HepG2 (cell line): ENCODE results near the gene DPEP3. TPM values are rescaled to one million over a fixed set of nuclear protein-coding genes. Genes with fewer than 3 reads are reported as not detected.

Experiments
- ATAC-seq: fragments of 200-7000 bp; cut with Tn5 transposase; 3 replicates; pipeline ENCODE4 v1.9.1; 2020; ENCODE audit warnings: mild to moderate bottlenecking, moderate library complexity
- BruUV-seq: library from RNA; stranded (reverse); fragments of 400-500 nt; replicated peaks from 2 replicates; lab custom pipeline; 2021; lab: Mats Ljungman, UMichigan
- CTCF ChIA-PET: fragments of 300-600 bp; formaldehyde crosslinking; extraction: SDS; loops from one replicate; lab custom pipeline; 2021; ENCODE audit warnings: low total read pairs, inconsistent platforms, low intra/inter-chr PET ratio; lab: Yijun Ruan, JAX
- POLR2A ChIA-PET: fragments of 350-600 bp; sonication (Branson Sonifier 250); formaldehyde crosslinking; loops from one replicate; lab custom pipeline; 2020; ENCODE audit warnings: antibody characterized with exemption, inconsistent platforms; lab: Yijun Ruan, JAX
- DNase-seq: peaks from one replicate; pipeline ENCODE4 v3.0.0-alpha.2; 2015; ENCODE audit warnings: low spot score
- FAIRE-seq: peaks from 3 replicates; lab custom pipeline; 2011; peaks lifted over from hg19 to GRCh38; lab: Jason Lieb, UNC
- H2AFZ ChIP-seq: one replicate; pipeline ENCODE4 v1.6.1; 2011; ENCODE audit warnings: low read length, inconsistent platforms
- H3K27ac ChIP-seq: fragments of 300-600 bp; 3 replicates; pipeline ENCODE4 v1.8.0; 2011; ENCODE audit warnings: mixed run types, mild to moderate bottlenecking, mixed read lengths, low read length, inconsistent platforms; ENCODE audit not compliant: insufficient read depth; ENCODE audit errors: extremely low read length
- H3K27me3 ChIP-seq, 2 experiments: fragments of 200-600 bp in 1 of 2; 2 replicates in 1 of 2; 3 replicates in 1 of 2; pipeline versions ENCODE4 v1.6.0 to v1.8.0; 2011; ENCODE audit warnings: low read length in 2 of 2, mild to moderate bottlenecking in 2 of 2, moderate library complexity in 2 of 2, inconsistent platforms in 1 of 2; ENCODE audit not compliant: insufficient read depth in 2 of 2, control insufficient read depth in 1 of 2
- H3K36me3 ChIP-seq, 2 experiments: fragments of 200-600 bp in 1 of 2; replicated peaks in 1 of 2; 2 replicates in 1 of 2; 3 replicates in 1 of 2; pipeline versions ENCODE4 v1.5.1 to v1.8.0; 2011; ENCODE audit warnings: low read length in 2 of 2, inconsistent platforms in 1 of 2; ENCODE audit not compliant: insufficient read depth in 2 of 2, control insufficient read depth in 1 of 2
- H3K4me1 ChIP-seq: 2 replicates; pipeline ENCODE4 v1.5.1; 2012; ENCODE audit warnings: low read length, inconsistent platforms; ENCODE audit not compliant: insufficient read depth
- H3K4me2 ChIP-seq: 2 replicates; pipeline ENCODE4 v1.6.0; 2011; ENCODE audit warnings: low read depth, low read length, inconsistent platforms
- H3K4me3 ChIP-seq, 3 experiments: fragments of 200-600 bp in 1 of 3; sonication (generic), shearing (Covaris generic) in 1 of 3; replicated peaks in 1 of 3; 2 replicates each; pipeline ENCODE4 v1.5.1; 2011 to 2016; ENCODE audit warnings: low read length in 3 of 3, inconsistent platforms in 2 of 3, low read depth in 2 of 3, mild to moderate bottlenecking in 2 of 3, control low read depth in 1 of 3, mixed read lengths in 1 of 3; ENCODE audit not compliant: insufficient read depth in 1 of 3
- H3K79me2 ChIP-seq: one replicate; pipeline ENCODE4 v1.6.1; 2011; ENCODE audit warnings: low read length, inconsistent platforms; ENCODE audit not compliant: insufficient read depth
- H3K9ac ChIP-seq: 2 replicates; pipeline ENCODE4 v1.6.0; 2011; ENCODE audit warnings: mild to moderate bottlenecking, low read depth, low read length, inconsistent platforms; ENCODE audit not compliant: insufficient read depth
- H3K9me3 ChIP-seq: 2 replicates; pipeline ENCODE4 v1.5.1; 2012; ENCODE audit warnings: mild to moderate bottlenecking, low read length
- H4K20me1 ChIP-seq: 2 replicates; pipeline ENCODE4 v1.6.0; 2011; ENCODE audit warnings: inconsistent platforms, mild to moderate bottlenecking, low read length, moderate library complexity; ENCODE audit not compliant: insufficient read depth
- CREB1 ChIP-seq, 2 experiments: fragments of 450-650 bp in 1 of 2; IDR thresholded peaks; 2 replicates each; pipeline ENCODE4 v1.6.1; 2016 to 2017; ENCODE audit warnings: control low read depth in 1 of 2, mild to moderate bottlenecking in 1 of 2, missing compliant biosample characterization in 1 of 2, missing genetic modification characterization in 1 of 2
- GPN1 ChIP-seq: sonication (generic); formaldehyde crosslinking; IDR thresholded peaks from 2 replicates; pipeline ENCODE4 v1.5.1; 2020; ENCODE audit warnings: missing genetic modification reagents, borderline replicate concordance
- KDM1A ChIP-seq: IDR thresholded peaks from 2 replicates; pipeline ENCODE4 v1.6.1; 2016; ENCODE audit warnings: missing compliant biosample characterization
- ZBTB21 ChIP-seq: sonication (generic); formaldehyde crosslinking; IDR thresholded peaks from 2 replicates; pipeline ENCODE4 v1.4.0; 2020; ENCODE audit warnings: missing genetic modification reagents
- WGBS: methylation state at CpG from one replicate; pipeline ENCODE4 v1.1.6; 2017; ENCODE audit warnings: low lambda C conversion rate; 5-methylcytosine and 5-hydroxymethylcytosine counted together
- in situ Hi-C: cut with HindIII; loops from 2 replicates; pipeline ENCODE4 v1.10.0; 2017; ENCODE audit warnings: low pct_unique_long_range_greater_than_20kb; ENCODE audit not compliant: extremely low pct_ligation_motif_present
- intact Hi-C: fragments of 100-400 bp; cut with micrococcal nuclease; formaldehyde crosslinking; loops from one replicate; pipeline ENCODE4 v1.10.0; 2022; ENCODE audit not compliant: unreplicated experiment
- polyA plus RNA-seq, 8 experiments: library from polyadenylated mRNA; depleted of rRNA in 3 of 8; stranded (reverse) in 7 of 8; unstranded in 1 of 8; fragments of >200 nt; fragmentation: Illumina TruSeq in 4 of 8; extraction: Trizol in 4 of 8; gene quantifications; 2 replicates each; pipeline versions ENCODE4 v1.2.1 to v1.2.3, GENCODE V29; 2011 to 2016; ENCODE audit warnings: low read depth in 4 of 8, missing spikeins in 1 of 8, mixed read lengths in 1 of 8; ENCODE audit not compliant: insufficient read depth in 1 of 8
- total RNA-seq, 5 experiments: library from RNA; depleted of rRNA; stranded (reverse); fragments of >200 nt; fragmentation: Illumina TruSeq; extraction: Trizol; gene quantifications; 2 replicates each; pipeline ENCODE4 v1.2.3, GENCODE V29; 2016; ENCODE audit warnings: low read depth in 1 of 5
- TF ChIP-seq, protein P1 (sequence below): sonication (generic); formaldehyde crosslinking; IDR thresholded peaks from 2 replicates; pipeline ENCODE4 v1.4.0; 2020; ENCODE audit warnings: low read depth, missing genetic modification reagents
- TF ChIP-seq, protein P2 (sequence below): sonication (generic); IDR thresholded peaks from 2 replicates; pipeline ENCODE4 v1.6.1; 2016; ENCODE audit warnings: low read depth, borderline replicate concordance
- TF ChIP-seq, protein P3 (sequence below): sonication (generic); formaldehyde crosslinking; IDR thresholded peaks from 2 replicates; pipeline ENCODE4 v1.5.0; 2020; ENCODE audit warnings: missing genetic modification reagents
- TF ChIP-seq, protein P4 (sequence below): sonication (generic); formaldehyde crosslinking; IDR thresholded peaks from 2 replicates; pipeline ENCODE4; 2020; ENCODE audit warnings: missing genetic modification reagents, mild to moderate bottlenecking, borderline replicate concordance

The DPEP3 gene
- total and polyA plus RNA-seq, 2 of the 13 experiments (the other 11 are each of a cell fraction or from before 2014, with no cell fraction given) = not detected

DNA sequence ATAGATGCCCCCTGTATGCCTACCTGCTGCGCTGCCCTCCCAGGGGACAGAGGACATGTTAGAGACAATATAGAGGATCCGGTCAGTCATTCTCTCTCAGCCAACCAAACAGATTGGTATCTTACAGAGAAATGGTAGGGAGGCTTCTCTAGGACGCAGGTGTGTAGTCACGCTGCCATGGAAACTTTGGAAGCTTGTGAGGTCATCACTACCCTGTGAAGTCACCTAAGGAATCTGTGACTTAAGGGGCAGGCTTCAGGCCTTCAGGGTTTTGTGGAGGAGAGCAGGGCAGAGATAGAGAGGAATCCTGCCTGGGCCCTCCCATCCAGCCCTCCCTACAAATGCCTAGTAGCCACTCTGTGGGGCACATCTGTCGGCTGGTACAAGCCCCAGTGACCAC is 35.4 kb upstream of the DPEP3 start, which contains the start of gene DPEP2NB:
Gene DPEP2NB, minus strand, starts transcription at position 231 of the 400 bp plus-strand sequence. Its CDS starts 141 bp downstream, at position 90.
- intact Hi-C loops (no loop called here), in situ Hi-C loops (no loop called here)
- TF ChIP-seq ZBTB21 (CRISPR knock-in tag) (peak; percentile 60; the same call in 1 of the 2 replicates), CREB1 (IDR thresholded peaks at IDR 0.05) (peak; percentile 30; the same call in 1 of the 2 replicates), CREB1 (CRISPR knock-in tag; IDR thresholded peaks at IDR 0.05) (no peak), KDM1A (CRISPR knock-in tag) (no peak)
- peak; percentile 27; the same call in 2 of the 3 replicates for ATAC-seq
- no peak within 1 kb of the TSS; a peak in 1 of 6 replicates for H3K4me3 ChIP-seq
- no peak within 1 kb of the TSS for H3K27ac ChIP-seq
- ChIA-PET CTCF (no interaction called here), POLR2A (no interaction called here)
- no peaks in the 10 kb centered on the region for H3K9me3 ChIP-seq
- H3K4me1 ChIP-seq = peaks cover 14% of the 10 kb centered on the region
- no peaks in the 10 kb centered on the region for H3K79me2 ChIP-seq
- H4K20me1 ChIP-seq = no peaks in the 10 kb centered on the region
- 64% methylated on average over 5 of the region's 5 CpGs for WGBS
- BruUV-seq = no TSS peak
- FAIRE-seq = no peak
- no peaks in the 10 kb centered on the region for H3K36me3 ChIP-seq
- peak within 1 kb of the TSS; percentile 16 for H2AFZ ChIP-seq
- no peak within 1 kb of the TSS for H3K9ac ChIP-seq
- DNase-seq = no peak
- peaks cover 0 to 14% of the 10 kb centered on the region in 2 experiments; a peak in 3 of 5 replicates for H3K27me3 ChIP-seq
- peak within 1 kb of the TSS; percentile 46; the same call in 1 of the 2 replicates for H3K4me2 ChIP-seq

DNA sequence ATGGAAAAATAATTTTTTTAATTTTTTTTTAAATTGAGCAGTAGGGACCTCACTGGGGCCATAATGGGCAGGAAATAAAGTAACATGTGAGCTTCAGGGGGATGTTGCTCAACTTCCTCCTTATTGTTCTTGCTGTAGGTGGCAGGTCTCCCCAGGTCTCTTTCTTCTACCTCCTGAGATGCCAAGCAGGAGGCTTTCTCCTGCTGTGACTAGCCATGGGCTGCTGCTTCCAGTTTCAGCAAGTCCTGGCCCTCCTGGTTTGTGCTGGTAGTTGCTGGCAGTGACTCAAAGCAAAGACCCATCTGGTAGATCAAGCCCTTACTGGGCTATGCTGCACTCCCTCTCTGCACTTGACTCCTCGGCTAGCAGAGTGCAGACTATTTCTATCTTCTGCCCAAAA is 33.1 kb upstream of the DPEP3 start:
- peak; percentile 49 for ATAC-seq
- Histone ChIP-seq H3K9me3 (no peaks in the 10 kb centered on the region), H2AFZ (no peak overlapping the region), H3K4me1 (peaks cover 14% of the 10 kb centered on the region), H3K27me3 (peaks cover 0 to 21% of the 10 kb centered on the region in 2 experiments; a peak in 3 of 5 replicates), H3K36me3 (no peaks in the 10 kb centered on the region), H3K79me2 (no peaks in the 10 kb centered on the region), H3K9ac (no peak overlapping the region), H3K4me3 (no peak overlapping the region), H3K4me2 (no peak overlapping the region), H3K27ac (no peak overlapping the region), H4K20me1 (no peaks in the 10 kb centered on the region)
- no peak for DNase-seq
- no peak for FAIRE-seq
- CTCF ChIA-PET = no interaction called here
- POLR2A ChIA-PET = no interaction called here
- in situ Hi-C loops (no loop called here), intact Hi-C loops (no loop called here)
- no TSS peak for BruUV-seq
- WGBS = 0% methylated on average over 1 of the region's 1 CpG
- no peak for TF ChIP-seq GPN1 (CRISPR knock-in tag)
- TF ChIP-seq, protein P1, sequence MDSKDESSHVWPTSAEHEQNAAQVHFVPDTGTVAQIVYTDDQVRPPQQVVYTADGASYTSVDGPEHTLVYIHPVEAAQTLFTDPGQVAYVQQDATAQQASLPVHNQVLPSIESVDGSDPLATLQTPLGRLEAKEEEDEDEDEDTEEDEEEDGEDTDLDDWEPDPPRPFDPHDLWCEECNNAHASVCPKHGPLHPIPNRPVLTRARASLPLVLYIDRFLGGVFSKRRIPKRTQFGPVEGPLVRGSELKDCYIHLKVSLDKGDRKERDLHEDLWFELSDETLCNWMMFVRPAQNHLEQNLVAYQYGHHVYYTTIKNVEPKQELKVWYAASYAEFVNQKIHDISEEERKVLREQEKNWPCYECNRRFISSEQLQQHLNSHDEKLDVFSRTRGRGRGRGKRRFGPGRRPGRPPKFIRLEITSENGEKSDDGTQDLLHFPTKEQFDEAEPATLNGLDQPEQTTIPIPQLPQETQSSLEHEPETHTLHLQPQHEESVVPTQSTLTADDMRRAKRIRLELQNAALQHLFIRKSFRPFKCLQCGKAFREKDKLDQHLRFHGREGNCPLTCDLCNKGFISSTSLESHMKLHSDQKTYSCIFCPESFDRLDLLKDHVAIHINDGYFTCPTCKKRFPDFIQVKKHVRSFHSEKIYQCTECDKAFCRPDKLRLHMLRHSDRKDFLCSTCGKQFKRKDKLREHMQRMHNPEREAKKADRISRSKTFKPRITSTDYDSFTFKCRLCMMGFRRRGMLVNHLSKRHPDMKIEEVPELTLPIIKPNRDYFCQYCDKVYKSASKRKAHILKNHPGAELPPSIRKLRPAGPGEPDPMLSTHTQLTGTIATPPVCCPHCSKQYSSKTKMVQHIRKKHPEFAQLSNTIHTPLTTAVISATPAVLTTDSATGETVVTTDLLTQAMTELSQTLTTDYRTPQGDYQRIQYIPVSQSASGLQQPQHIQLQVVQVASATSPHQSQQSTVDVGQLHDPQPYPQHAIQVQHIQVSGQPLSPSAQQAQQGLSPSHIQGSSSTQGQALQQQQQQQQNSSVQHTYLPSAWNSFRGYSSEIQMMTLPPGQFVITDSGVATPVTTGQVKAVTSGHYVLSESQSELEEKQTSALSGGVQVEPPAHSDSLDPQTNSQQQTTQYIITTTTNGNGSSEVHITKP (CRISPR knock-in tag) = no peak
- TF ChIP-seq, protein P2, sequence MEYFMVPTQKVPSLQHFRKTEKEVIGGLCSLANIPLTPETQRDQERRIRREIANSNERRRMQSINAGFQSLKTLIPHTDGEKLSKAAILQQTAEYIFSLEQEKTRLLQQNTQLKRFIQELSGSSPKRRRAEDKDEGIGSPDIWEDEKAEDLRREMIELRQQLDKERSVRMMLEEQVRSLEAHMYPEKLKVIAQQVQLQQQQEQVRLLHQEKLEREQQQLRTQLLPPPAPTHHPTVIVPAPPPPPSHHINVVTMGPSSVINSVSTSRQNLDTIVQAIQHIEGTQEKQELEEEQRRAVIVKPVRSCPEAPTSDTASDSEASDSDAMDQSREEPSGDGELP = no peak
- TF ChIP-seq, protein P3, sequence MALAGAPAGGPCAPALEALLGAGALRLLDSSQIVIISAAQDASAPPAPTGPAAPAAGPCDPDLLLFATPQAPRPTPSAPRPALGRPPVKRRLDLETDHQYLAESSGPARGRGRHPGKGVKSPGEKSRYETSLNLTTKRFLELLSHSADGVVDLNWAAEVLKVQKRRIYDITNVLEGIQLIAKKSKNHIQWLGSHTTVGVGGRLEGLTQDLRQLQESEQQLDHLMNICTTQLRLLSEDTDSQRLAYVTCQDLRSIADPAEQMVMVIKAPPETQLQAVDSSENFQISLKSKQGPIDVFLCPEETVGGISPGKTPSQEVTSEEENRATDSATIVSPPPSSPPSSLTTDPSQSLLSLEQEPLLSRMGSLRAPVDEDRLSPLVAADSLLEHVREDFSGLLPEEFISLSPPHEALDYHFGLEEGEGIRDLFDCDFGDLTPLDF (CRISPR knock-in tag) = no peak
- TF ChIP-seq, protein P4, sequence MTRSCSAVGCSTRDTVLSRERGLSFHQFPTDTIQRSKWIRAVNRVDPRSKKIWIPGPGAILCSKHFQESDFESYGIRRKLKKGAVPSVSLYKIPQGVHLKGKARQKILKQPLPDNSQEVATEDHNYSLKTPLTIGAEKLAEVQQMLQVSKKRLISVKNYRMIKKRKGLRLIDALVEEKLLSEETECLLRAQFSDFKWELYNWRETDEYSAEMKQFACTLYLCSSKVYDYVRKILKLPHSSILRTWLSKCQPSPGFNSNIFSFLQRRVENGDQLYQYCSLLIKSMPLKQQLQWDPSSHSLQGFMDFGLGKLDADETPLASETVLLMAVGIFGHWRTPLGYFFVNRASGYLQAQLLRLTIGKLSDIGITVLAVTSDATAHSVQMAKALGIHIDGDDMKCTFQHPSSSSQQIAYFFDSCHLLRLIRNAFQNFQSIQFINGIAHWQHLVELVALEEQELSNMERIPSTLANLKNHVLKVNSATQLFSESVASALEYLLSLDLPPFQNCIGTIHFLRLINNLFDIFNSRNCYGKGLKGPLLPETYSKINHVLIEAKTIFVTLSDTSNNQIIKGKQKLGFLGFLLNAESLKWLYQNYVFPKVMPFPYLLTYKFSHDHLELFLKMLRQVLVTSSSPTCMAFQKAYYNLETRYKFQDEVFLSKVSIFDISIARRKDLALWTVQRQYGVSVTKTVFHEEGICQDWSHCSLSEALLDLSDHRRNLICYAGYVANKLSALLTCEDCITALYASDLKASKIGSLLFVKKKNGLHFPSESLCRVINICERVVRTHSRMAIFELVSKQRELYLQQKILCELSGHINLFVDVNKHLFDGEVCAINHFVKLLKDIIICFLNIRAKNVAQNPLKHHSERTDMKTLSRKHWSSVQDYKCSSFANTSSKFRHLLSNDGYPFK (CRISPR knock-in tag) = no peak
